Nucleus accumbens (tissue), 56 donors: ENCODE measurements around the gene TTC13.
A peak's percentile ranks its signal among the peaks of the same experiment; 100 is the strongest.

Experiments used
- DNase-seq, 56 donors: peaks; one replicate each; lab custom pipeline; 2025; lab: John Stamatoyannopoulos, UW

TTC13 gene

DNA sequence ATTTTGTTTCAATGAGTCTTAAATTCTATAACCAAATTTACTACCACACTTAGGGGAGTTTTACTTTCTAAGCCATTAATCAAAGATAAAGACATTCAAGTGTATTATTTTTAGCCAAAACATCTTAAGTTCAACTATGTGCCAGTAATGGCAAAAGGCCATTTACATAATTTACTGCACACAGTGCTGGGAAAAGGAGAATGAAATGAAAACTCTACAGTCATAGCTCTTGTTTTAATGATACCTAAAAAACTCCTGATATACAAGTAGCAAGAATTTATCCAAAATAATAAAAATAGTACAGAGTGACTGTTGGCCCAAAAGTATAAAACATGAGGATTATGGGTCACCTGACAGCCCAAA lies 67.9 kb downstream of the TTC13 start:
- DNase-seq: no peak

DNA sequence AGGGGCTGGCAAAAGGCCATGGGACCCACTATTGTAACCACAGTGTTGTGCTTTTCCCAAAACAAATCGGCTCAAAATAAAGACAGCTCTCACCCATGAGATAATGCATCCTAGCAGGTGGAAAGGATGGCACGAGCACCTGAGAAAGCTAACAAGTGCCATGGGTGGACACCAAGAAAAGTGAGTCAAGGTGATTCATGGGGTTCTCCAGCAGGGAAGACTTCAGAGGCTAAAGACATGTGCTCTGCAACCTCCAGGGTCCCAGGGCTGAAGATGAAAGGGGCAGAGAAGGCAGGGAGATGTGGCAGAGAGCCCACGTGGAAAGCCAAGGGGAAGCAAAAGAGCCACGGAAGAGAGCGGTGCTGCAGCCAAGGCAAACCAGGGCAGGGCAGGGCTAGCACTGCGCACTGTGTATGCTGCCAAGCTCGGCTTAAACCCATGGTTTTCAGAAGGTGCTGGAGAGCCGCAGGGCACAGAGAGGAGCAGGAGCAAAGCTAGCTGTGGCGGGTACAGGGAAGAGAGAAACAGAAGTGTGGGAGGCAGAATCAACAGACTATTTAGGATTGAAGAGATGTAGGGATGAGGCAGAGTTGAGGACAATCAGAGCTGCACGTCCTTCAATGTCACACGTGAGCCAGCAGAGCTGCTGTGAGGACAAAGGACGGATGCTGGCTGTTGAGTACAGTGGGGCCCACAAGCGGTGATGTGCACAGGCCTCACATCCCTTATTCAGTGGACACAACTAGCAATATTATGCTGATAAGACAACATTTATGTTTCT lies 68.5 kb downstream of the TTC13 start:
- peak in 50 of 56 donors; percentile 9 to 87 (median 58) for DNase-seq

DNA sequence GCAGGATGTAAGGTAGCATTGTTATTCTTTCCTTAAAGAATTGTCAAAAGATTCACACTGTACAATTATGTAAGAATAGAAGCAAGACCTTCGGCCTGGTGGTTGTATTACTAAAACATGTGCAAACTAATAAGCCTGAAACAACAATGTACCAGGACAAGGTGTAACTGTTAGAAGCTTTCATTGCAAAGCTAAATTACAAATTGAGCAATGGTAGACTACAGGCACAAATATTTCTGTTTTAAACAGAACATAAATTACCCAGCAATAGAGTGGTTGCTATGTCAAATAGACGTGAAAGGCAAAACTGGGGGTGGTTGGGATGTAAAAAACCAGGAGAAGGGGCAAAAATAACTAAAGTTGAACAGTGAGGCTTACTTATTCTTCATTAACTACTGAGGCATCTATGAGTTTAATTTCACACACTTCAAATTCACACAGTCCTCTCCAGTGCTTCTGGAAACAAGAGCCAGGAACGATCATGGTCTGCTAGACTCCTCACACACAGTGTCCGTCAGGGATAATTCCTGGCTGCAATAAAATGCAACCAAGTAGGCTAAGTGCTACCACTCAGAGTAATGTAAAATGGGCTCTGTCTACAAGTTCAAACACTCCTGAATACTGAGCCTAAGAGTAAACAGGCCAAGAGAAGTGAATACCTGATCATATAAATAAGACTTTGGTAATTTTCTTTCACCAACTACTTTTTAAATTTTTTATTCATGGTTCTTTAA lies 71.0 kb downstream of the TTC13 start:
- no peak for DNase-seq

DNA sequence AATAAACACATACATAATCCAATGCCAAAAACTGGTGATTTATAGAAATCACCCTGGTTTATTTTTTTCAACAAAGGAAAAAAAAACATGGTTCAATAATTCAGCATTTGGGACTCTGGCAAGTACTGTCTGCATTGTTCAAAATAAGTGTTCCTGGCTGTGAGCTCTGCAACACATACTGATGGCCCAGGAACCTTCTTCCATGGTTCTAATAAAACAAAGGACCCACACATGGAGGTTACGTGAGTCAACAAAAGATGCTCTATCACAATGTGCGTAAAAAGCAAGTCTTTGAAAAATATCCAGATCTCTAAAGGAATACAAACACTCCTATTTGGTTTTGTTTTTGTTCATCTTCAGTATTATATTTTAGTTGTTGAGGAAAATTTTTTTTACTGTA lies 72.4 kb downstream of the TTC13 start:
- DNase-seq: no peak

DNA sequence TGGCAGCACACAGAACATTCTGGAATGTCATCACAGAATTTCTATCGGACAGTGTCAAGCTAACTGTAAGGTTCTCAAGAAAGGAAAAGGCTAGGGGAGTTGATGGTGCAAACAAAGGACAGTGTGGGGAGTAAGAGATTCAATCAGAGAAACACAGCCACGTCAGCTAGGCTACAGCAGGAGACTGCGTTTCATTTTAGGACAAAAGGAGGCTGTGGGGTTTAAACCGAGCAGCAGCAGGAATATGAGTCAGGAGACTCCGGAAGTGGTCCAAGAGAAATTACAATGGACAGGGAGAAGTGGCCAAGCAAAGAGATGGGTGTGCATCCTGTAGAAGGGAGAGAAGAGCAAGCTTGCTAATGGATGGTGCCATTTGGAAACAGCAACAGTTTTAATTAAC lies 72.9 kb downstream of the TTC13 start:
- DNase-seq: peak in 14 of 56 donors; percentile 5 to 68 (median 14)

DNA sequence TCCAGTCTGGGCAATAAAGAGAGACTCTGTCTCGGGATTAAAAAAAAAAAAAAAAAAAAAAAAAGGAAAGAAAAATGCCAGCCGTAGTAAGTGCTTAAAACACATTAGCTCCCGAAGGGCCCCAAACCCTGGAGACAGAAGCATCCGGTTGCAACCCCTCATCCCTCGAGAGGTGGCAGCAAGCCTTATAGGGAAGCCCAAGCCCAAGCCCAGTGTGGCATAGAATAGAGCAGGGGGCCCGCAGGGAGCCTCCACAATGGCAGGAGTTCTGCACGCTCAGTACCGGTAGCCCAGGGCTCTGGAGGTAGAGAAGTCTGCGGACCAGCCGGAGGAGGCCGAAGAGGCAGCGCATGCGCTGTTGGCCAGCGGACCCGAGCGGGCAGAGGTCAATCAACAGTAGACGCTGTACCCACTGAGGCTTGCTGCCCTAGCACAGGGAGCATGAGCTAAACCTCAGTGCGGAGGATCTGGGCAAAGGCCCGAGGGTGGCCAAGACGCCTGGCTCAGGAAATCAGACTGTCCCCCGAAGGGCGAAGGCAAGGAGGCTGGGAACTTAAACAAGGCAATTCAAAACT lies 76.2 kb downstream of the TTC13 start:
- no peak for DNase-seq

DNA sequence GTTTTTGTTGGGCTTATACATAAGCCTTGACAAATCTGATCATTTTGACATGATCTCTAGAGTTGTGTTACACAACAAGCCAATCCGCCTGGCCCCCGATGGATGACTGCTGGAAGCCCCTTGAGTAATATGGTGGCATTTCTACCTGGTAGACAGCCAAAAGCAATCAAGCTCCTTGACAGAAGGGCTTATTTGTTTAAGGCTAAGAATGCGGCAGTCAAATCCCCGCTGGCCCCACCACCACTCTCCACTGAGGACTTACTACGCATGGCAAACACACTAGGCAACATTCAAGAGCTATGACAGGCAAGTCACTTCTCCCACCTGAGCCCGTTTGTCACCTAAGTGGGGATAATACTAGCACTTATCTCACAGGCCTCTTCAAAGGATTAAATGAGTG lies 77.0 kb downstream of the TTC13 start:
- no peak for DNase-seq

DNA sequence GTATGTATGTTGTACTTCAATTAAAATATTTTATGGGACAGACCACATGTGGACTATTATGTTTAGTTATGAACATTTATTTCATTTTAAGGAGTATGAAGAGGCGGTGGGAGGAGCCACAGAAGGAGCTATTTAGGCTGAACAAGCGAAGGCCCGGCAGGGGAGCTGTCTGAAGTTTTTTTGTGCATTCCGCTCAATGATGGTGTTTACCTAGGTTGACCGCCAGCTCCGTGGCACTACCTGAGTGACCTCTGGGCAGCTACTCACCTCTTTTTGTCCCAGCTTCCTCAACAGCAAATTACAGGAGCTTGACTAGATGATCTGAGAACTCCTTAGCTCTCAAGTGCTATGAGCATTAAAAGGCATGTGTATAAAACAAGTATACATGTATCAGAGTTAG lies 77.7 kb downstream of the TTC13 start:
- no peak for DNase-seq

DNA sequence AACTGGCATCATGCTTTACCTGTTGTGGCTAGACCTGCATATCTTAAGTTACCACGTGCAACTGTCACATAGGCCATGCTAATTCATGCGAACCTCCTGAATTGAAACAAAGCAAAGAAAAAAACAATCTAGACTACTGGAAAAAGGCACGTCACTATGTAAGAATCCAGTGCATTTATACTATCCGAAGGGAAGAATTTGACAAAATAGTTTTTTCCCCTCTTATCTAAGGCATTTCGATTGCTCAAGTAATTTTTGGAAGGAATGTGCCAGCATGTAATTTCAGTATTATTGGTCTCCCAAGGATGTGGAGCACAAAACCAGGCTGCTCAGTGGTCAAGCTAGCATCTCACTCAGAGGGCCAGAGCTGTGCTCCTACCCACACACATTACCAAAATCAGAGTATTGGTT lies 78.8 kb downstream of the TTC13 start:
- no peak for DNase-seq

DNA sequence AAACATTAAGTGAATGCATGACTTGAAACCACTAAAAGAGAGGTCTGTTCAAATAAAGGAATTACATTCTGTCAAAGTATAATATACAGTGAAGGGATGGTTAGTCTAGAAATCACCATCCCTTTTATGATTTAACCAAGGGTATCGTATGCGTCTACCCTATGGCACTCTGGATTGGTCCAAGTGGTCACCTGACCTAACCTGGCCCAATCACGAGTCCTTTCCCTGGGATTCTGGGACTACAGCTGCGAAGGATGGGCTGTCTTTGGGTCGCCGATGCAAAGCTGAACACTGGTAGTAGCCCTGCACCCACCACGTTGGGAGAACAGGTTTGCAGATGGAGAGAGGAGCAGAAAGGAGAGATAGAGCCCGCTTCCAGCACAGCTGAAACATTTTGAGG lies 79.9 kb downstream of the TTC13 start:
- DNase-seq: no peak

DNA sequence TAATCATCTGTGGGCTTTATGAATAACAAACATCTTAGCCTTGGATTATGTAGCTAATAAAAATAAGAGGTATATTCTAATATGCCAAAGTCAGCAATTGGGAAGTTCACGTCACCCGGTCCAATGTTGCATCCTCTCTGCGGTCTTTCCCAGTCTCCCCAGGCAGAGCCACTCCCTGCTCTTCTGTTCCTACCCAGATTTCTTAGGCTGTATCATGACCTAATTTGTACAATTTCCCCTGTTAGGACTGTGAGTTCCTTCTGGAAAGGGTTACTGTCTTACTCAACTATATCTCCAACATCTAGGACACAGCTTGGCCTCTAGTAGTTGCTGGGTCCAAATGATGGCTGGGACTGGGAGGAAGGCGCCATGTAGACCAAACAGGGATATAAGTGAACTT lies 80.5 kb downstream of the TTC13 start:
- DNase-seq: no peak

DNA sequence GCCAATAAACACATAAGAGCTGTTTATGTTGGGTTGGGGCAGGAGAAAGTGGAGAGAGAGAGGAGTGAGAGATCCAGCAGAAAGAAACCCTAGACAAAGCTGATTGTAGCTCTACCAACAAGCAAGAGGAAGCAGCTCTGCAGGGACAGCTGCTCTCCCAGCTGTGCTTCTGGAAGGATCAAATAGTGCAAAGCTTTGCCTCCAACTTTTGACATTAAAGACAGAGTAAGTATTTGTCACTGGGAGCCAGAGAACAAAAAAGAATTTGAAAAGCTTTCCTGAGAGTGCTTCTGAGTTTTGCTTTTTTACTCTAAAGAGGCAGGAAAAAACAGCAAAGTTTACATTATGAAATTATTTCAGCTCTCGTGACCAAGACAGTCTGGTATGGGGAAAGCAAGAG lies 81.9 kb downstream of the TTC13 start:
- DNase-seq: peak in 4 of 56 donors; percentile 14 to 20 (median 18)

DNA sequence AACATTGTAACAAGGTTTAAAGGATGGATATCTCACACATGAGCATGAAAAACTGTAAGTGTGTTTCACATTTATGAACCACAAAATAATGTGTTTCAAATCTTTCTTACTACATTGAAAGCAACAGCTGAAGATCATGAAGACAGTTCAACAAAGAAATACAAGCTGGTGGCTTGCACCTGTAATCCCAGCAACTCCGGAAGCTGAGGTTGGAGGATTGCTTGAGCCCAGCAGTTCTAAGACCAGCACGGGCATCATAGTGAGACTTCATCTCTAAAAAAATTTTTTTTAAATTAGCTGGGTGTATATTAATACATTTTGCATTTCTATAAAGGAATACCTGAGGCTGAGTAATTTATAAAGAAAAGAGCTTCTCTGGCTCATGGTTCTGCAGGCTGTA lies 83.2 kb downstream of the TTC13 start:
- DNase-seq: no peak

DNA sequence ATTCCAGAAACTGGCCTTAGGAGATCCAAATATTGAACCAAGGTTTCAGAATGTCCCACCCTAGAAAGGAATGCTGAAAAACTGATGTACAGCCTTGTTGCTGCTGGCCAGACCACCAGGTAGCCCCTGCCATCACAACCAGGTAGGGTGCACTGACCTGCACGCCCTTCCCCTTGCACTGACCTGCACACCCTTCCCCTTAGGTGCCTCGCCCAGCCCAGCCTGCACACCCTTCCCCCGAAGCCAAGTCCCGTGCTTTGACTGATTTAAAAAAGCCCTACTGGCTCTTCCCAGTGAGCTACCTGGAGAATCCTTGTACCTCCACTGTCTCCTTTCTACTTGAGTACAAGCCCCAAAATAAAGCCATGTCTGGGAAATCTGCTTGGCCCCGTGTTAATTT lies 84.0 kb downstream of the TTC13 start:
- DNase-seq: no peak

DNA sequence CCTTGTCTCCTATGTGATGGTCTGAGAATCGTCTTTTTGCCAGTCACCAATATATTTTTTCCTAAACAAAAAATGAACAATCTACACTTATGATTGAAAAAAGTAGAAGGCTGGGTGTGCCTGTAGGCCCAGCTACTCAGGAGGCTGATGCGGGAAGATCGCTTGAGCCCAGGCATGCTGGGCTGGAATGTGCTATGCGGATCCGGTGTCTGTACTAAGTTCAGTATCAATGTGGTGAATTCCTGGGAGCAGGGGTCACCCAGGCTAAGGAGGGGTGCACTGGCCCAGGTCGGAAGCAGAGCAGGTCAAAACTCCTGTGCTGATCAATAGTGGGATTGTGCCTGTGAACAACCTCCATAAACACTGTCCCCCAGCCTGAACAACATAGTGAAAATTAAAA lies 84.6 kb downstream of the TTC13 start:
- DNase-seq: no peak

DNA sequence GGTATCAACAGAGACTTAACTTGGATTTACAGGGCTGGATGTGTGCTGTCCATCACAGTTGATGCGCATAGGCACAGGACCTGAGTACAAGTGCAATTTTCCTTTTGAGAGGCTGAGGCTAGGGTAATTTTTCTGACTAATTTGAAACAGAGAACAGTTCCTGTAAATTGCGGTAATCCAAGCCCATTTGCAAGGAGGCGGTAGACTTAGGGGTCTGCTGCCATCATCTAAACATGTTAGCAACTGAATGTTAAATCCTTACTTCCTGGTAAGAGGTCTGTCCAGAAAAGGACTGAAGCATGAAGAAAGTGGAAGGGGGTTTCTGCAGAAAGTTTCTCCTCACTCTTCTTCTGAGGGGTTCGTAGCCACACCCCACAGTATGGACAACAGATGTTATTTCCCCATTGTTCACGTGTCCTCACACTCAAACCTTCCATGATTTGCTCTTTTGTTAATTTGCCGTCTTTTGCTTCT lies 86.6 kb downstream of the TTC13 start:
- DNase-seq: no peak

DNA sequence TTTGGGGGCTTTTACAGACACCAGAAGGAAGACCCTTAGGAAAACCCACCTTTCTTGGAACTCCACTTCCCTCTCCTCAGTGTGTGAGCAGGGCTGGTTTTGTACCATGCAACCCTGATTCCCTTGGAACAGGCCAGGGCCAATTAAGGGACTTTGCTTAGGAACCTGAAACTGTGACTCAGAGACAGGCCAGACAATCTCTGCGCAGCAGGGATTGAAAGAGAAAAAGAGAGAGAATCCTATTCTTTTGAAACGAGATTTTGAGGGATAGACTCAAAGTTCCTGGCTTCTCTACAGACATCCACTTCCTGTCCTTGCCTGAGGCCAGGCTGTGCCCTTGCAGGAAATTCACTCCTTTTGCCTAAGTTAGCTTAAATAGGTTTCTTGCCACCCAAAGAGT lies 87.2 kb downstream of the TTC13 start:
- DNase-seq: no peak

DNA sequence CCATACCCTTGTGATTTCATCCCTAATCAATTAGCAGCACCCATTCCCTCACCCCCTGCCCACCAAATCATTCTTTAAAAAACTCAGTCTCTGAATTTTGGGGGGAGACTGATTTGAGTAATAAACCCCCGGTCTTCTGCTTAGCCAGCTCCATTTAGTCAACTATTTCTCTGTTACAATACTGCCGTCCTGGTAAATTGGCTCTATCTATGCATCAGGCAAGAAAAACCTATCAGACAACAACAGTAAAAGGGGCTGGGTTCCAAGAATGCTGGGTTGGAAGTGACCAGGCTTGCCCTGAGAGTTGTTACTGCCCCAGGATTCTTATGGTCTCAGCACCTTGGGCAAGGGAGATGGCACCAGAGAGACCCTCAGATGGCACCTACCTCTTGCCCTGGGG lies 94.0 kb downstream of the TTC13 start:
- no peak for DNase-seq

DNA sequence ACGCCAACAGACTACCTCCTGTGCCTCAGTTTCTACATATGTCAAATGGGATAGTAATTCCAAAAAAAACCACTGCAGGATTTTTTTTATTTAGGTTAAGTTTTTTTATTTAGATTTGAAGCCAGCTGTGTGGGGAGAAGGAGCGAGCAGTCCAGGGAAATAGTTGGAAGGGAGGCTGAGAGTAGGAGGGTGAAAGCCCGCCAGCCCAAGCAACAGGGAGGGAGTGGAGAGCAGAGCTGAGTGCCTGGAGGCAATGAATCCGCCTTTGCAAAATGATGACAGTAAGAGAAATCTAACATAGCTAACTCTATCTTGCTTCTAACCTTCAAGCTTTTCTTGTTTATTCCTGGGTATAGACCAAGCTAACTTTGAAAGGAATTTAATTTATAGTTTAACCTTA lies 94.7 kb downstream of the TTC13 start:
- no peak for DNase-seq

DNA sequence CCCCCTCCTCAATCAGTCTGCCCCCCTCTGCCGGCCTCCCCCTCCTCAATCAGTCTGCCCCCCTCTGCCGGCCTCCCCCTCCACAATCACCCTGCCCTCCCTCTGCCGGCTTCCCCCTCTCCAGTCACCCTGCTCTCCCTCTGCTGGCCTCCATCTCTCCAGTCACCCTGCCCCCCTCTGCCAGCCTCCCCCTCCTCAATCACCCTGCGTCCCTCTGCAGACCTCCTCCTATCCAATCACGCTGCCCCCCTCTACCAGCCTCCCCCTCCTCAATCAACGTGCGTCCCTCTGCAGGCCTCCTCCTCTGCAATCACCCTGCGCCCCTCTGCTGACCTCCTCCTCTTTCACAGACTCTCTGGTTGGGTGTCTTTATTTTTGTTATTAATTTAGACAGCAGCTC lies 98.9 kb downstream of the TTC13 start:
- no peak for DNase-seq

DNA sequence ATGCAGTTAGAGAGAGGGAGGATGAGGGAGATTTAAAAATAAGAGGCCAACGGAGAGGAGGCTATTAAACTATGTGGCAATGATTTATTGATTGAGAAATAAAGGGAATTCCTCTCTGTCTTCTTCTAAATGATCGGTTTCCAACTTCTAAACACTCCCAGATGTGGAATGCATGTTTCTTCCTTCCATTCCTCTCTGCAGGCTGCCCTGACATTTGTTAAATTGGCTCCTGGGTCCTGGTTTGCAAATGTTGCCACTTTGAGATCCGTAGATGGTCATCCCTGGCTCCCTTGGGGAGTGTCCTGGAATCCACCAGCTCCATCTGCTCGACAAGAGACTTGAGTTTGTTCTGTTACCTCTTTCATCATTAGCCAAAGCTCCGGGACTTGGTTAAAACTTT lies 100.1 kb downstream of the TTC13 start:
- no peak for DNase-seq
